Mesodermal cell (in vitro differentiated cells): ENCODE results near the gene MINDY4.

Experiments used
- H3K27ac ChIP-seq: 2 replicates; pipeline ENCODE4 v1.7.0; 2013; ENCODE audit warnings: mild to moderate bottlenecking, low read depth, low read length, moderate library complexity; ENCODE audit not compliant: severe bottlenecking
- H3K36me3 ChIP-seq: 2 replicates; pipeline ENCODE4 v1.7.1; 2013; ENCODE audit warnings: mild to moderate bottlenecking, low read length, moderate library complexity; ENCODE audit not compliant: control insufficient read depth, insufficient read depth
- H3K4me1 ChIP-seq: one replicate; pipeline ENCODE4 v1.7.1; 2013; ENCODE audit warnings: mild to moderate bottlenecking, low read length; ENCODE audit not compliant: insufficient read depth, control insufficient read depth, poor library complexity, severe bottlenecking
- H3K4me3 ChIP-seq: 2 replicates; pipeline ENCODE4 v1.7.0; 2013; ENCODE audit warnings: low read length, control low read depth, mild to moderate bottlenecking; ENCODE audit not compliant: insufficient read depth, poor library complexity, severe bottlenecking; ENCODE audit errors: extremely low read depth
- H3K9me3 ChIP-seq: 2 replicates; pipeline ENCODE4 v1.7.1; 2013; ENCODE audit warnings: mild to moderate bottlenecking, low read length, moderate library complexity; ENCODE audit not compliant: control insufficient read depth
- WGBS, 2 experiments: methylation state at CpG; one replicate each; pipeline ENCODE4 v1.1.5; 2013; ENCODE audit warnings: missing lambda C conversion rate in 2 of 2; ENCODE audit not compliant: insufficient coverage in 2 of 2; 5-methylcytosine and 5-hydroxymethylcytosine counted together

The MINDY4 gene

DNA sequence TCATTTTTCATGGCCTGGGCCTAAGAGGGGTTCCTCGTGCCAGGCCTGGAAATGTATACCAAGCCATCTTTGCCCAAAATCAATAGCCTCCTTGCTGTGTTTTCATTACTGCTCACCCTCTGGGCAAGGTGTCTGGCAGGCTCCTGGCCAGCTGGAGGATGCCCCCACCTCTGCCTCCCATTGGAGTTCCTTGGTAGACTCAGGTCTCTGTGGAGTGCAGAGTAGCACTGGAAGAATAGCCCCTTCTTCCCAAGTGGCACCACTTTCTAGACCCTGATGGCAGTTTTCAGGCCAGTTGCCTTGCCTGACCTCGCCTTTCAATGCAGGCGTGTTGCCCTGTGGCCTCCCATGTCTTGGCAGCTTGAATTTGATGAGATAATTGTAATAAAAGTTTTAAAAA is 84.7 kb downstream of the MINDY4 start:
- Histone ChIP-seq H3K4me3 (no peak overlapping the region), H3K27ac (no peak overlapping the region), H3K9me3 (no peaks in the 10 kb centered on the region), H3K4me1 (peaks cover 20% of the 10 kb centered on the region), H3K36me3 (no peaks in the 10 kb centered on the region)
- 71 to 97% methylated on average over 2 to 3 of the region's 3 CpGs for WGBS, 2 experiments

DNA sequence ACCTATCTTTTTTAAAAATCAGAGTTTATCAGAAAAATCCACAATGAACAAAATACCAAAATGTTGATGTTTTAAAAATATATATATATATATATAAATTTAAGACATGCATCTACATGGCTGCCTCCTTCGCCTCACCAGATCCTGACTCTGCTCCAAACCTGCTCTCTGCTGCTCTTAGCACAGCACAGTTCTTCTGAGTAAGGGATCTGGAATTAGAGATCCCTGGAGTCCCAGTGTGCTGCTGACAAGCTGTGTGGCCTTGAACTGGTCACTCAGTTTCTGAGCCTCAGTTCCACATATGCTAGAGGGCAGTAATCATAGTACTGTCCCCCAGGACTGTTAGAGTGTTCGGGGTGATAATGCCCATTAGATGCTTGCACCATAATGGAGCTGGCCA is 87.4 kb downstream of the MINDY4 start:
- no peak overlapping the region for H3K27ac ChIP-seq
- no peak overlapping the region for H3K4me3 ChIP-seq
- peaks cover 4% of the 10 kb centered on the region for H3K4me1 ChIP-seq
- H3K9me3 ChIP-seq: no peaks in the 10 kb centered on the region
- WGBS, 2 experiments: 90 to 100% methylated on average over 1 of the region's 2 CpGs
- no peaks in the 10 kb centered on the region for H3K36me3 ChIP-seq

DNA sequence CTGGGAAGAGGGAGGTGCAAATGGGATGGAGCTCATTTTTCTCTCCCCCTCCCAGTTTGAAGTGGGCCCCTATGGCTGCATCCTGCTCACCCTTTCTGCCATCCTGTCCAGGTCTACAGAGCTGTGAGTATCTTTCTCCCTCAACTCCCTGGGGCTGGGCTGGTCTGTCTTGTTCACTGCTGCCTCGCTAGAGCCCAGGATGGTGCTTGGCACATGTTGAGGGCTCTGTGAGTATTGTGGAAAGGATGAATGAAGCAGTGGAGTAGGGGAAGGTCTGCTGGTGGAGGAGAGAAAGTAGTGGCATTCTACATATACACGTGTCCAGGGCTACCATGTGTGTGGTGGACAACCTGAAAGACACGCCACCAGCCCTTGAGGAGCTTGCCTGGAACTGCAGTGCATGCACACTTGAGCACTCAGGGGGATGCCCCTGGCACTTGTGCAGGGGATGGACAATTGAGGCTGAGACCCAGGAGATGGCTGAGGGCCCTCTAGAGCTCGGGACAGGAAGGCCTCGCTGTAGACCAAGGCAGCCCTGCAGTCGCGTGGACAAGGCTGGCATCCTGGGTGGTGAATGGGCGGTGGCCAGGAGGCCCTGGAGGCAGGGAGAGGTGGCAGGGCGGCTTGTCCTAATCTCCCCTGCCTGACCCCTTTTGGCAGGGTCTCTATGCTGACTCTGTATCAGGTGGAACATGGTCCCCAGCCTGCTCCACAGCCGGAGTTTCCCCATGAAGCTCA is 88.2 kb downstream of the MINDY4 start:
- Histone ChIP-seq H3K4me1 (no peaks in the 10 kb centered on the region), H3K36me3 (no peaks in the 10 kb centered on the region), H3K9me3 (no peaks in the 10 kb centered on the region), H3K4me3 (no peak overlapping the region), H3K27ac (no peak overlapping the region)
- WGBS, 2 experiments: 92 to 94% methylated on average over 9 to 10 of the region's 10 CpGs

DNA sequence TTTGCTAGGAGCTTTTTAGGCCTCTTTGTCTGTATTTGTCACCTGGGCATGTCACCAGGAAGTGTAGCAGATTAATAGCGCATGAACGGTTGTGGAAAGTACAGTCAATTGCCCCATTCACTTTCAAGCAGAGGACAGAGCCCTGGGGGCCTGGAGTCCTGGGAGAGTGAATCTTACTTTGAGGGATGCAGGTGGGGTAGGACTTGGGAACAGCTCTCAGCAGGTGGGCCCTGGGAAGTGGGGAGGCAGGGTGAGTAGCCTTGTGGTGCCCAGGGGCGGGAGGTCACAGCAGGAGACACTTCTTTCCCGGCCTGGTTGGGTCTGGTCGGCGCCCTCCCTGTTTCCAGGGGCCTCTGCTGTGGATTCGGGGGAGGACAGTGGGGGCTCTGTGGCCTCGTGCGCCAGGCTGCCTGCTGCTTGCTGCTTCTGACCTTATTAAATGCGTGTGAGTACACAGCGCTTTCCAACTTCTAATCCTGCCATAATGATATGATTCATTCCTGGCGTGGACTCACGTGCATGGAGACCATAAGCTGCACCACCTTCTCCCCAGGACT is 88.8 kb downstream of the MINDY4 start:
- Histone ChIP-seq H3K27ac (no peak overlapping the region), H3K9me3 (no peaks in the 10 kb centered on the region), H3K4me3 (no peak overlapping the region), H3K4me1 (no peaks in the 10 kb centered on the region), H3K36me3 (no peaks in the 10 kb centered on the region)
- WGBS, 2 experiments: 87 to 92% methylated on average over 11 to 13 of the region's 13 CpGs

DNA sequence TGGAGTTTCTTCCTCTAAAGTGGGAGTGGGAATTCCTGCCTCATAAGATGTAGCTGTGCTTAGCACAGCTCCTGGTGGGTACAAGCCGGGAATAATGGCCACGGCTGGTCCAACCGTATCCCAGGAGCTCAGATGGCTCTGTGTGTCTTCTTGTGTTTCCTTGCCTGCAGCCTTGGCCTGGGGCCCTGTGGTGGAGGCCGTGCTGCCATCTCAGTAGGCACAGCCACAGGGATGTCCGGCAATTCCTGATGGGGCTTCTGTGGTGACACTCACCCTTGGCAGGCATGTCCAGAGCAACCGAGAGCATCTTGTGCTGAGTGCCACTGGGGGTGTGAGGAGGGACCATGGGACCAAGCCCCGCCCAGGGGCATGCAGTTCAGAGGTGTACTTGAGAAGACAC is 90.4 kb downstream of the MINDY4 start:
- 84 to 91% methylated on average over 6 to 7 of the region's 7 CpGs for WGBS, 2 experiments
- Histone ChIP-seq H3K4me1 (no peaks in the 10 kb centered on the region), H3K4me3 (no peak overlapping the region), H3K27ac (no peak overlapping the region), H3K36me3 (no peaks in the 10 kb centered on the region), H3K9me3 (no peaks in the 10 kb centered on the region)

DNA sequence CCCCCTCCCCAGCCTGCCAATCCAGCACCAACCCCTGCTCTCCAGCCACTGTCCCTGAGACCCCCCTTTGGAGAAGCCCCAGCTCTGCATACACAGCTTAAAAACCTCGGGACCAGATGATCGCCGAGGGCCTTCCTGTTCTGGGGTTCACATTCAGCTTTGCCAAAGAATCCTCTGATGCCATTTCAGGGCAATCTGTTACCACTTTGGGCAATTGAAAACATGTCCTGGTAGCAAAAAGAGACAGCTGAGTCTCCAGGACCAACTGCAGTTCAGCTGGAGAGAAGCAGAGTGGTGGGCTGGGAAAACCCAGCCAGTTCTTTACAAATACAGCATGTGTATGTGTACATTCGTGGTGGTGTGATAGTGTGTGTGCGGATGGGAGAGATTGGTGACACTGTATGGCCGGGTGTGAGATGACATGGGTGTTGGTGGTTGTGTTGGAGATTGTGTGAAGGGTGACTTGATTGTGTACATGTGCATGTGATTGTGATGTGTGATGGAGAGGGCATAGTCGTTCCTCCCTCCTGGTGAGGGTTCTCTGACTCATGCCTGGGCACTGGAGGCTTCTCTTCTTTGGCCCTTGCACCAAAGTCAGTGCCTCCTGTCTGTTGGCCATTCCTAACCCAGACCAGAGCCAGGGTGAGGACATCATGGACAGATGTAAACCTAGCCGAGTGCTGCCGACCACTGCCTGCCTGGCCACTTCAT is 91.9 kb downstream of the MINDY4 start:
- 89 to 99% methylated on average over 8 of the region's 9 CpGs for WGBS, 2 experiments
- Histone ChIP-seq H3K9me3 (no peaks in the 10 kb centered on the region), H3K4me3 (no peak overlapping the region), H3K36me3 (no peaks in the 10 kb centered on the region), H3K4me1 (no peaks in the 10 kb centered on the region), H3K27ac (no peak overlapping the region)

DNA sequence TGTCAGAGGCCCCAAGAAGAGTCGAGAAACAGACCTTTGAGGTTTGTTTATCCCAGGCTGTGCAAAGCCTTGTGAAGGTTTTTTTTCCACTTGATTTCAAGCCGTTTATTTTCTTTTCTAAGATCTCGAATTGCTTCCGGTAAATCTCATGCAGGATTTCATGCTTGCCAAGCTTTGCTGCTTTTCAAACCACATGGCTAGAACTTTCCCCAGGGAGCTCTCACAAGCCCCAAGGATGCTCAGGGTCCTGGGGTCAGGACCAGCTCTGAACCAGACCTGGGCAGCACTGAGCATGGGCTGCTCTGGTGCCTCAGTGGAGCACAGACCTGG is 92.5 kb downstream of the MINDY4 start:
- Histone ChIP-seq H3K27ac (no peak overlapping the region), H3K36me3 (no peaks in the 10 kb centered on the region), H3K4me1 (no peaks in the 10 kb centered on the region), H3K9me3 (no peaks in the 10 kb centered on the region), H3K4me3 (no peak overlapping the region)
- WGBS, 2 experiments: 85 to 96% methylated on average over 4 of the region's 4 CpGs

DNA sequence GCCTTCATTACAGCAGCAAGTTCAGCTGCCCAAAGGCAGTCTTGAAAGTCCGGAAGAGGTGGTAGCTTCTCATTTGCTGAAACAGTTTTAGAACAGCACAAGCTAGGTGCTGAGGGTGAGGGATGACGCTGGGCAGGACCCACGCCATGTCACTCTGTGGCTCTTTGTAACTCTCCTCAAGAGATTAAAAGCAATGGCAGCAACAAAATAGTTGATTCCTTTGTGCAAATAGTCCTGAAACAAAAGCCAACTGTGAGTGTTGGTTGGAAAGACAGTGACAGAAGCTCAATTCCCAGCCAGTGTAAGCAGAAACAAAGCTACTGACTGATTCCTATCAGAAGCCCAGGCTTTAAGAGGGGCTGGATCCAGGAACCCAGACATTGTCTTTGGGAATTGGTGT is 92.9 kb downstream of the MINDY4 start:
- no peaks in the 10 kb centered on the region for H3K4me1 ChIP-seq
- no peak overlapping the region for H3K27ac ChIP-seq
- WGBS, 2 experiments: 91 to 97% methylated on average over 3 of the region's 3 CpGs
- H3K36me3 ChIP-seq: no peaks in the 10 kb centered on the region
- no peak overlapping the region for H3K4me3 ChIP-seq
- H3K9me3 ChIP-seq: no peaks in the 10 kb centered on the region

DNA sequence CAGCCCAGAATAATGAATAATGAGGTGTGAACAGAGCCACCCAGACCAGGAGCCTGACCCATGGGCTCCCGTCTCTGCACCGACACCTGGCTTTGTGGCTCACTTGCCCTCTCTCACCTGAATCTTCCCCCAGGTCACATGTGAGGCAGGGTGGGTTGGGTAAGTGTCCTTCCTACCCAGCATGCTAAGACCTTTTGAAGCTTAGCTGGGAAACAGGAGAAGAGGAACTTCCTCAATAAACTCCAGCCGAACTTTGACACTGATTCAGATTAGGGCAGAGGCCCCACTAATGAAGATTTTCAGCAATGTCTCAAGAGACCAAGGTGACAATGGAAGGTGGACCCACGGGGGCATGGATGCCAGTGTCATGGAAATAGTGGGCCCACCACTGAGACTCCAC is 93.9 kb downstream of the MINDY4 start:
- 80 to 96% methylated on average over 2 to 4 of the region's 4 CpGs for WGBS, 2 experiments
- H3K4me1 ChIP-seq: peaks cover 2% of the 10 kb centered on the region
- H3K27ac ChIP-seq: no peak overlapping the region
- no peaks in the 10 kb centered on the region for H3K36me3 ChIP-seq
- H3K4me3 ChIP-seq: no peak overlapping the region
- no peaks in the 10 kb centered on the region for H3K9me3 ChIP-seq

DNA sequence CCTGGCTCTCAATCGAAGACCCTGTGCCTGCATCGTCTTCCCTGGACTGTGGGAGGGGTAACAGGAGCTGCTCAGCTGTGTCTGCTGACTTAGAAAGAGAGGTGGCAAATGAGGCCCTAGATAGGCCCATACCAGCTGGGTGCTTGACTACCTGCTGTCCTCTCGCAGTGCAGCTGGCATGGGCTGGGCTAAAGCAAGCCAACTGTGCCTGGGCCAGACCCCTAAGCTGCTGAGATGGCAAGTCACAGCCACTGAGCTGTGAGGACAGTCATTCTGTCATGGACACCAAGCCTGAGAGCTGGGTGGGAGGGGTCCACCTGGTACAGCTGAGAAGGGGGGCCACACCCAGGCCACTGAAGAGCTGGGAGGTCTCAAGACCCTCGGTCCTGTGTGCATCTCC is 94.6 kb downstream of the MINDY4 start:
- WGBS, 2 experiments: 85 to 94% methylated on average over 3 to 4 of the region's 4 CpGs
- H3K27ac ChIP-seq: no peak overlapping the region
- no peak overlapping the region for H3K4me3 ChIP-seq
- H3K36me3 ChIP-seq: no peaks in the 10 kb centered on the region
- H3K4me1 ChIP-seq: peaks cover 6% of the 10 kb centered on the region
- no peaks in the 10 kb centered on the region for H3K9me3 ChIP-seq

DNA sequence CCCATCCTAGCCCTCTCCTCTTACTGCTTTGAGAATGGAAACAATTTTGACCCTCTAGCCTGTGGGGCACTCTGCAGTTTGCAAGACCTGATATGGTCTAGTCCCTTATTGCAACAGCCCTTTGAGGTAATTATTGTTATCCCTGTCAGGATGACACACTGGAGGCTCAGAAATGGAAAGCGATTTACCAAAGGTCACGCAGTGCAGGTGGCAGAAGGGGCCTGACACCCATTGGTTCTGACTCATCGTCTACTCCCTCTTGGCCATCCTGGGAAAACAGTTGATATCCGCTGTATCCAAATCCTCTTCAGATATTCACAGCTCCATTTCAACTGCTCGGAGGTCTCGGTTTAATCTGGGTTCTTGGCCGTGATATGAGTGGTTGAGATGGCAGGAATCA is 95.7 kb downstream of the MINDY4 start:
- Histone ChIP-seq H3K4me3 (no peak overlapping the region), H3K36me3 (no peaks in the 10 kb centered on the region), H3K27ac (no peak overlapping the region), H3K9me3 (no peaks in the 10 kb centered on the region), H3K4me1 (peaks cover 6% of the 10 kb centered on the region)
- WGBS, 2 experiments: 86 to 90% methylated on average over 3 of the region's 7 CpGs
